HG03439 (cell line): ENCODE measurements around the gene THUMPD2.
"Not testable (repeated sequence)": the region's sequence is repeated elsewhere in the genome, so short reads cannot be mapped to it uniquely, and the experiment has no call there.

ENCODE experiments used
- ATAC-seq: cut with Tn5 transposase; IDR thresholded peaks from one replicate; pipeline ENCODE4 v1.9.1; 2021; ENCODE audit warnings: mild to moderate bottlenecking, moderate library complexity; ENCODE audit not compliant: unreplicated experiment

Gene THUMPD2

GRCh38 chr2:39762448-39762847, 16.6 kb downstream of the THUMPD2 start:
- ATAC-seq: no peak

GRCh38 chr2:39757156-39757555, 21.9 kb downstream of the THUMPD2 start:
- no peak for ATAC-seq

GRCh38 chr2:39755466-39755865, 23.6 kb downstream of the THUMPD2 start:
- ATAC-seq: no peak

GRCh38 chr2:39743269-39743776, 35.7 kb downstream of the THUMPD2 start:
- no peak for ATAC-seq

GRCh38 chr2:39741871-39742270, 37.2 kb downstream of the THUMPD2 start:
- no peak for ATAC-seq

- no peak for ATAC-seq
These were observed 39.7 kb downstream of the THUMPD2 start for GRCh38 chr2:39739386-39739785.

- ATAC-seq: no peak
These were observed 40.1 kb downstream of the THUMPD2 start for GRCh38 chr2:39738936-39739335.

- no peak for ATAC-seq
These were observed 41.4 kb downstream of the THUMPD2 start for GRCh38 chr2:39737661-39738060.

- no peak for ATAC-seq
These were observed 42.4 kb downstream of the THUMPD2 start for GRCh38 chr2:39736640-39737039.

GRCh38 chr2:39735648-39736047, 43.4 kb downstream of the THUMPD2 start:
- ATAC-seq: no peak

GRCh38 chr2:39734445-39734844, 44.6 kb downstream of the THUMPD2 start:
- no peak for ATAC-seq

- no peak for ATAC-seq
These were observed 45.9 kb downstream of the THUMPD2 start for GRCh38 chr2:39733070-39733674.

- ATAC-seq: no peak
These were observed 46.6 kb downstream of the THUMPD2 start for GRCh38 chr2:39732482-39732881.

GRCh38 chr2:39731546-39731945, 47.5 kb downstream of the THUMPD2 start:
- no peak for ATAC-seq

- ATAC-seq: no peak
These were observed 48.3 kb downstream of the THUMPD2 start for GRCh38 chr2:39730685-39731302.

- no peak for ATAC-seq
These were observed 48.8 kb downstream of the THUMPD2 start for GRCh38 chr2:39730276-39730675.

- no peak for ATAC-seq
These were observed 50.1 kb downstream of the THUMPD2 start for GRCh38 chr2:39728941-39729351.

- ATAC-seq: not testable (repeated sequence)
These were observed 51.0 kb downstream of the THUMPD2 start for GRCh38 chr2:39728085-39728484.

- no peak for ATAC-seq
These were observed 53.7 kb downstream of the THUMPD2 start for GRCh38 chr2:39725401-39725800.

- no peak for ATAC-seq
These were observed 54.3 kb downstream of the THUMPD2 start for GRCh38 chr2:39724828-39725144.

GRCh38 chr2:39723946-39724827, 54.9 kb downstream of the THUMPD2 start:
- ATAC-seq: no peak

GRCh38 chr2:39723497-39723896, 55.6 kb downstream of the THUMPD2 start:
- no peak for ATAC-seq
